ENCODE data around the gene TMEM200A. TPM values are rescaled to one million over a fixed set of nuclear protein-coding genes. Genes with fewer than 3 reads are reported as not detected.

TMEM200A gene
- total RNA-seq, 1 experiment from 2014 or later, result 0.10 TPM

DNA sequence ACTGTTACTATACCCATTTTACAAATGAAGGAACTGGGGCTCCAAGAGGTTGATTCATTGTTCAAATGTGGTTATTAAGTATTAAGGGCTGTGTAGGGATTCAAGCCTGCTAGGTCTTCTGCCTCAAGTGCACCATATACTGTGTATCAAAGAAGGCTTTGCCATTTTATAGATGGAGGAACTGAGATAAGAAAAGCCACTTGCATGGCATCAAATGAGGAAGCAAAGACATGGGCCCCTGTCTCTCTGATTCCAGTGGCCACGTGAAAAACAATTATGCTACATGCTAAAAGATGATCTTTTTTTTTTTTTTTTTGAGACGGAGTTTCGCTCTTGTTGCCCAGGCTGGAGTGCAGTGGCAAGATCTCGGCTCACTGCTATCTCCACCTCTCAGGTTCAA, 67.0 kb downstream of the TMEM200A start:
- TF ChIP-seq, protein P1, sequence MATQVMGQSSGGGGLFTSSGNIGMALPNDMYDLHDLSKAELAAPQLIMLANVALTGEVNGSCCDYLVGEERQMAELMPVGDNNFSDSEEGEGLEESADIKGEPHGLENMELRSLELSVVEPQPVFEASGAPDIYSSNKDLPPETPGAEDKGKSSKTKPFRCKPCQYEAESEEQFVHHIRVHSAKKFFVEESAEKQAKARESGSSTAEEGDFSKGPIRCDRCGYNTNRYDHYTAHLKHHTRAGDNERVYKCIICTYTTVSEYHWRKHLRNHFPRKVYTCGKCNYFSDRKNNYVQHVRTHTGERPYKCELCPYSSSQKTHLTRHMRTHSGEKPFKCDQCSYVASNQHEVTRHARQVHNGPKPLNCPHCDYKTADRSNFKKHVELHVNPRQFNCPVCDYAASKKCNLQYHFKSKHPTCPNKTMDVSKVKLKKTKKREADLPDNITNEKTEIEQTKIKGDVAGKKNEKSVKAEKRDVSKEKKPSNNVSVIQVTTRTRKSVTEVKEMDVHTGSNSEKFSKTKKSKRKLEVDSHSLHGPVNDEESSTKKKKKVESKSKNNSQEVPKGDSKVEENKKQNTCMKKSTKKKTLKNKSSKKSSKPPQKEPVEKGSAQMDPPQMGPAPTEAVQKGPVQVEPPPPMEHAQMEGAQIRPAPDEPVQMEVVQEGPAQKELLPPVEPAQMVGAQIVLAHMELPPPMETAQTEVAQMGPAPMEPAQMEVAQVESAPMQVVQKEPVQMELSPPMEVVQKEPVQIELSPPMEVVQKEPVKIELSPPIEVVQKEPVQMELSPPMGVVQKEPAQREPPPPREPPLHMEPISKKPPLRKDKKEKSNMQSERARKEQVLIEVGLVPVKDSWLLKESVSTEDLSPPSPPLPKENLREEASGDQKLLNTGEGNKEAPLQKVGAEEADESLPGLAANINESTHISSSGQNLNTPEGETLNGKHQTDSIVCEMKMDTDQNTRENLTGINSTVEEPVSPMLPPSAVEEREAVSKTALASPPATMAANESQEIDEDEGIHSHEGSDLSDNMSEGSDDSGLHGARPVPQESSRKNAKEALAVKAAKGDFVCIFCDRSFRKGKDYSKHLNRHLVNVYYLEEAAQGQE (IDR thresholded peaks at IDR 0.05; ENCODE audit: insufficient read depth in 1 of 2, low read depth in 2 of 2, low read length in 1 of 2), result no peak
- TF ChIP-seq, protein P2, sequence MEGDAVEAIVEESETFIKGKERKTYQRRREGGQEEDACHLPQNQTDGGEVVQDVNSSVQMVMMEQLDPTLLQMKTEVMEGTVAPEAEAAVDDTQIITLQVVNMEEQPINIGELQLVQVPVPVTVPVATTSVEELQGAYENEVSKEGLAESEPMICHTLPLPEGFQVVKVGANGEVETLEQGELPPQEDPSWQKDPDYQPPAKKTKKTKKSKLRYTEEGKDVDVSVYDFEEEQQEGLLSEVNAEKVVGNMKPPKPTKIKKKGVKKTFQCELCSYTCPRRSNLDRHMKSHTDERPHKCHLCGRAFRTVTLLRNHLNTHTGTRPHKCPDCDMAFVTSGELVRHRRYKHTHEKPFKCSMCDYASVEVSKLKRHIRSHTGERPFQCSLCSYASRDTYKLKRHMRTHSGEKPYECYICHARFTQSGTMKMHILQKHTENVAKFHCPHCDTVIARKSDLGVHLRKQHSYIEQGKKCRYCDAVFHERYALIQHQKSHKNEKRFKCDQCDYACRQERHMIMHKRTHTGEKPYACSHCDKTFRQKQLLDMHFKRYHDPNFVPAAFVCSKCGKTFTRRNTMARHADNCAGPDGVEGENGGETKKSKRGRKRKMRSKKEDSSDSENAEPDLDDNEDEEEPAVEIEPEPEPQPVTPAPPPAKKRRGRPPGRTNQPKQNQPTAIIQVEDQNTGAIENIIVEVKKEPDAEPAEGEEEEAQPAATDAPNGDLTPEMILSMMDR (IDR thresholded peaks at IDR 0.05), result no peak
- TF ChIP-seq SIN3A (IDR thresholded peaks at IDR 0.05; ENCODE audit: borderline replicate concordance, insufficient read depth, low read depth, low read length) (no peak), POLR2AphosphoS5 (IDR thresholded peaks at IDR 0.05; ENCODE audit: low read depth, low read length) (no peak), TCF7L2 (IDR thresholded peaks at IDR 0.05; ENCODE audit: low read depth, low read length) (no peak)
- H3K4me3 ChIP-seq (ENCODE audit: low read depth in 2 of 2, low read length in 2 of 2), result no peak overlapping the region
- no peaks in the 10 kb centered on the region for H3K9me3 ChIP-seq (ENCODE audit: control insufficient read depth, insufficient read depth, low read depth, low read length)
- H3K4me1 ChIP-seq (ENCODE audit: control insufficient read depth, insufficient read depth, low read length), result no peaks in the 10 kb centered on the region
- intact Hi-C loops (cut with micrococcal nuclease; ENCODE audit: unreplicated experiment), result no loop called here
- H3K27me3 ChIP-seq (ENCODE audit: control insufficient read depth, insufficient read depth, low read length), result no peaks in the 10 kb centered on the region
- H3K36me3 ChIP-seq (ENCODE audit: control insufficient read depth, insufficient read depth, low read length), result no peaks in the 10 kb centered on the region
- no TSS peak for BruUV-seq (replicated peaks)
- ATAC-seq, result no peak
- in situ Hi-C loops (cut with HindIII; ENCODE audit: low pct_unique_long_range_greater_than_20kb, low sequenced_read_pairs), result no loop called here
- POLR2A ChIA-PET, result no interaction called here
- CTCF ChIA-PET, result no interaction called here
- H3K27ac ChIP-seq (ENCODE audit: low read length), result no peak overlapping the region
- DNase-seq (ENCODE audit: low read depth, low spot score), result no peak

DNA sequence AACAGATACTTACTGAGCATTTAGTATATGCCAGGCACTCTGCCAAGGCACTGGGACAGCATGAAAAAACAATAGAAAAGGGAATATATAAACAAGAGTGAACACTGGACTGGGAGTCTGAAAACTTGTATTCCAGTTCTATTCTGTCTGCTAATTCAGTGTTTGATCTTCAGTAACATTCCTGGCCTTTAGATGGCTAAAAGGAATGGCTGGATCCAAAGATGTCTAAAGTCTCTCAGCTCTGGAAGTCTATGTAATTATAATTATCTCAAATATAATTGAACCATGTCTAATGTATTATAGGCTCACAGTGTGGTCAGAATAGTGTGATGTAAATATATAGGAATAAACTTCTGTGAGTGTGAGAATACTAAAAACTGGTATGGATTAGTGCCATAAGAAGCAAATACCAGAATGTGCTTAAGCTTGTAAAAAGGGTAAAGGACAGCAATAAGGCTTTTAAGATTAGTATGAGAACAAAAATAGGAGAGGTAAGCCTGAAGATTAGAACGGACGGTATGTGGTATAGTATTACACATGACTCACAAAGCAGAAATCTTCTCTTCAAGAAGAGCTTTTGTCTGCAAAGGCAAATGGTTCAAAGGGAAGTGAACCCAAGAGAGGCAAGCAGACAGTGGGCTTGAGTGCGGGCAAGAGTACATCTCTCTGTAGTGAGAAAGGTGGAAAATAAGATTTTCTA, 68.5 kb downstream of the TMEM200A start:
- TF ChIP-seq SIN3A (IDR thresholded peaks at IDR 0.05; ENCODE audit: borderline replicate concordance, insufficient read depth, low read depth, low read length) (no peak), POLR2AphosphoS5 (IDR thresholded peaks at IDR 0.05; ENCODE audit: low read depth, low read length) (no peak), TCF7L2 (IDR thresholded peaks at IDR 0.05; ENCODE audit: low read depth, low read length) (no peak)
- TF ChIP-seq, protein P2 (IDR thresholded peaks at IDR 0.05), result no peak
- TF ChIP-seq, protein P1 (IDR thresholded peaks at IDR 0.05; ENCODE audit: insufficient read depth in 1 of 2, low read depth in 2 of 2, low read length in 1 of 2), result no peak
- POLR2A ChIA-PET, result no interaction called here
- BruUV-seq (replicated peaks), result no TSS peak
- Histone ChIP-seq H3K27me3 (ENCODE audit: control insufficient read depth, insufficient read depth, low read length) (no peaks in the 10 kb centered on the region), H3K4me1 (ENCODE audit: control insufficient read depth, insufficient read depth, low read length) (no peaks in the 10 kb centered on the region), H3K4me3 (ENCODE audit: low read depth in 2 of 2, low read length in 2 of 2) (no peak overlapping the region), H3K9me3 (ENCODE audit: control insufficient read depth, insufficient read depth, low read depth, low read length) (no peaks in the 10 kb centered on the region), H3K36me3 (ENCODE audit: control insufficient read depth, insufficient read depth, low read length) (no peaks in the 10 kb centered on the region), H3K27ac (ENCODE audit: low read length) (no peak overlapping the region)
- intact Hi-C loops (cut with micrococcal nuclease; ENCODE audit: unreplicated experiment), result no loop called here
- CTCF ChIA-PET, result no interaction called here
- ATAC-seq (no peak), DNase-seq (ENCODE audit: low read depth, low spot score) (no peak)
- in situ Hi-C loops (cut with HindIII; ENCODE audit: low pct_unique_long_range_greater_than_20kb, low sequenced_read_pairs), result no loop called here

Measured in Panc1 (cell line).